ENCODE data around the gene ABCB6. TPM values are rescaled to one million over a fixed set of nuclear protein-coding genes. Genes with fewer than 3 reads are reported as not detected.

The ABCB6 gene
- total RNA-seq, 4 donors from 2014 or later, result 8.2 to 31.6 (median 24.7) TPM

- no peak for TF ChIP-seq CTCF (IDR thresholded peaks at IDR 0.05; ENCODE audit: low read depth)
Observed at GRCh38 chr2:219165058-219165911, 53.5 kb downstream of the ABCB6 start.

DNA sequence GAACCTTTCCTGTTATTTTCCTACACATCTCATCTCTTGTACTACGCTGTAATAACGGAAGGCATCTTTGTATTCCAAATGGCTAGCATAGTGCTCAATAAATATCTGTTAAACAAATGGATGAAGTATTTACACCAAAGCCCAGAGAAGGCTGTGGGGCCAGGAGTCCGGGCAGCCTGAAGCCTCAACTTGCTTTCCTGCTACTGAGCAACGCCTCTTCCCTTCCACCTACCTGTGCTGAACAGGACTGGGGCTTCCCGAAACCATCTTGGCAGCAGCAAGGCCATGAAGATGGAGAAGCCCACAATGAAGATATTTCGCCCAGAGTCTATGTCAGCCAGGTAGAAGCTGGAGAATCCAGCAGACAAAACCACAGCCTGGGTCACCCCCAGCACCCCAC is 55.6 kb downstream of the ABCB6 start:
- no peak for TF ChIP-seq CTCF (IDR thresholded peaks at IDR 0.05; ENCODE audit: low read depth)

GRCh38 chr2:219161097-219161496 is 57.7 kb downstream of the ABCB6 start:
- no peak for TF ChIP-seq CTCF (IDR thresholded peaks at IDR 0.05; ENCODE audit: low read depth)

DNA sequence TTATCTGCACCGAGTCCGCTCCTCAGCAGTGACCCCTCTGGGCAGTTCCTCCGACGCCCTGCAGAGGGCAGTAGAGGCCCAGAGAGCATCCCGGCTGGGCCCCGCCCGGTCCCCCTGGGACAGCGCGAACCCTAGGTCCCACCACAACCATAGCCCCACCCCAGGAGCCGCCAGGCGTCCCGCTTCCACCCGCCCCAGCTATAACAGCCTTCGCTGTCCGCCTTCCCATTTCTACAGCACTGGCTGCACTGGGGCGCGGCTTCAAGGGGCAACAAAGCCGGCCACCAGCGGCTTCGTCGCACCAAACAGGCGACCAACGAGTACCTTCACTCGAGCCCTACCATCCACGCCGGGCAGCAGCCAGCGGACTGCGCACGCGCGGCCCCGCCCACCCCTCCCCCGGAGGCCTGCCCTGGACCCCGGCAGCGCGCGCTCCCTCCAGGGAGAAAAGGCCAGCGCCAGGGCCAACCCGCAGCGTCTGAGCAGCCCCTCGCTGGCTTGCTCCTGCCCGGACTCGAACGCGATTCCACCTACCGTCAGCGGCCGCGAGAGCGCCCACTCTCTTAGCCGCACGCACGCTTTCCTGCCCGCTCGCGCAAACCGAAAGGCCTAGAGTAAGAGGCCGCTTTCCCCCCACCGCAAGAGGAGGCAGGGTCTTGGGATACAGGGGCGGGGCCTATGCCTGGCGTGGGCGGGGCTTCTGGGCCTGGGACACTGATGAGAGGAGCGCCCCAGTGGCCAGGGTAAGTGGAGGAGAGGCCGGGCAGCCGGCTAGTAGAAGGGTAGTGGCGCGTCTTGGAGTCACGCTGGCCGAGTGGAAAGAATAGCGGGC is 58.4 kb downstream of the ABCB6 start, which contains the start of gene NHEJ1:
TSS of gene NHEJ1 (minus strand) at position 630 of the 832 bp plus-strand sequence. CDS start 2,453 bp downstream, outside the sequence.
- no peak for TF ChIP-seq CTCF (IDR thresholded peaks at IDR 0.05; ENCODE audit: low read depth)

Other genes starting within 250 kb of the ABCB6 start
- not detected for gene FEV, start 233.8 kb downstream of the ABCB6 start, total RNA-seq
- not detected for gene CRYBA2, start 225.5 kb downstream of the ABCB6 start, total RNA-seq
- gene CFAP65, start 177.4 kb downstream of the ABCB6 start, total RNA-seq, result not detected
- under 1 TPM in 1 of 4 donors, not detected in 3; 0.33 TPM for gene IHH, start 158.0 kb downstream of the ABCB6 start, total RNA-seq
- gene NHEJ1, start 58.1 kb downstream of the ABCB6 start, total RNA-seq, result 10 to 100 TPM; 14.3 to 27.7 (median 19.4) TPM
- under 1 TPM; 0.38 to 0.82 (median 0.67) TPM for gene SLC23A3, start 48.9 kb downstream of the ABCB6 start, total RNA-seq
- gene CNPPD1, start 42.0 kb downstream of the ABCB6 start, total RNA-seq, result 10 to 100 TPM; 35.9 to 55.5 (median 44.2) TPM
- gene RETREG2, start 40.7 kb downstream of the ABCB6 start, total RNA-seq, result 10 to 100 TPM; 30.7 to 67.0 (median 62.9) TPM
- gene ZFAND2B, start 12.2 kb downstream of the ABCB6 start, total RNA-seq, result 10 to 100 TPM; 28.0 to 60.3 (median 43.7) TPM
- 10 to 100 TPM; 29.0 to 54.1 (median 30.3) TPM for gene ATG9A, start 10.7 kb upstream of the ABCB6 start, total RNA-seq
- gene ANKZF1, start 10.8 kb upstream of the ABCB6 start, total RNA-seq, result 10 to 100 TPM; 16.8 to 62.5 (median 52.7) TPM
- 10 to 100 TPM in 3 of 4 donors, 1 to 10 TPM in 1; 2.9 to 12.2 (median 11.0) TPM for gene GLB1L, start 26.5 kb upstream of the ABCB6 start, total RNA-seq
- gene STK16, start 26.5 kb upstream of the ABCB6 start, total RNA-seq, result 10 to 100 TPM; 13.7 to 22.2 (median 15.4) TPM
- gene TUBA4B, start 34.3 kb upstream of the ABCB6 start, total RNA-seq, result not detected
- gene TUBA4A, start 35.0 kb upstream of the ABCB6 start, total RNA-seq, result 10 to 100 TPM in 2 of 4 donors, 1 to 10 TPM in 2; 7.2 to 31.8 (median 9.2) TPM
- gene DNAJB2, start 60.4 kb upstream of the ABCB6 start, total RNA-seq, result 10 to 100 TPM; 44.7 to 77.0 (median 51.1) TPM
- not detected for gene PTPRN, start 90.4 kb upstream of the ABCB6 start, total RNA-seq
- gene RESP18, start 113.8 kb upstream of the ABCB6 start, total RNA-seq, result not detected
- 10 to 100 TPM; 45.0 to 98.5 (median 54.1) TPM for gene DNPEP, start 169.0 kb upstream of the ABCB6 start, total RNA-seq
- gene DES, start 199.4 kb upstream of the ABCB6 start, total RNA-seq, result 10 to 100 TPM in 2 of 4 donors, 1 to 10 TPM in 2; 3.1 to 28.8 (median 13.3) TPM
- gene SPEG, start 215.9 kb upstream of the ABCB6 start, total RNA-seq, result 1 to 10 TPM in 3 of 4 donors, under 1 TPM in 1; 0.49 to 5.9 (median 2.9) TPM

Data from subcutaneous adipose tissue (tissue), 4 donors.